AG09309 (cell line): ENCODE measurements around the gene TTLL4.

Experiments
- DNase-seq: peaks from one replicate; pipeline ENCODE4 v3.0.0-alpha.2; 2010; ENCODE audit warnings: low read depth
- H3K4me3 ChIP-seq: 2 replicates; pipeline ENCODE4 v1.5.1; 2011; ENCODE audit warnings: mild to moderate bottlenecking, low read depth, low read length, moderate library complexity; ENCODE audit not compliant: control insufficient read depth
- CTCF ChIP-seq: IDR thresholded peaks from 2 replicates; pipeline ENCODE4 v1.5.1; 2011; ENCODE audit warnings: mild to moderate bottlenecking, low read depth, low read length, inconsistent platforms; ENCODE audit not compliant: insufficient read depth, control insufficient read depth; ENCODE audit errors: missing control alignments

TTLL4 gene

GRCh38 chr2:218729640-218730039, 19.0 kb downstream of the TTLL4 start:
- TF ChIP-seq CTCF: no peak
- H3K4me3 ChIP-seq: no peak overlapping the region
- DNase-seq: no peak

DNA sequence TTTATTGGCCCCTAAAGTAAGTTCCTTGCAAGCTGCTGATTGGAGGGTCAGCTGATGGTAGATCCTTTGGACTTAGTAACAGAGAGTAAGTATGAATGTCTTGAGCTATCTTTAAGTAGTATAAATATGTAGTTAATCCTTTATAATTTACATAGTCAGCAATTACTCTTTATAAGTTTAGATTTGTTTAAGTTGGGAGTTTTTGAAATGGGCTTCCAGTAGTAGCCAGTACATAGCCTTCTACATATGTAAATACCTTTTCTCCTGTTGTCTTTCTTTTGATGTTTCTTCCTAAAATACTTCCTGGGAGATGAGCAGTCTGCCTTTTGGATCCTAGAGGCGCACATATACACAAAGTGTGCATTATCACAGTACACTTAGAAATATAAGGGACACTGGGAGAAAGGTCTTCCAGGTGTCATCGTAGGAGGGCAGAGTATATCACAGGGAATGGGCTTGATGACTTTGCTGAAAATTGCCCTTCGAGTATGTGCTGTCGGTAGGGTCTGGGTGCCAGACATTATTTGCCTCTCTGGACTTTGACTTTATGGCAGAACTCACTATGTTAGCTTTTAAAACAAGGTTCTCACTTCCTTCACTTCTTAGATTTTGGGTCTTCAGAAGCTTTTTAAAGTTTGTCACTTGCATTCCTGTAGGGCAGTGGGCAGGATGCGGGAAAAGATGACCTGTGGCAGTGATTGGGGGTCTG, 21.6 kb downstream of the TTLL4 start:
- no peak for TF ChIP-seq CTCF
- no peak for DNase-seq
- no peak overlapping the region for H3K4me3 ChIP-seq

DNA sequence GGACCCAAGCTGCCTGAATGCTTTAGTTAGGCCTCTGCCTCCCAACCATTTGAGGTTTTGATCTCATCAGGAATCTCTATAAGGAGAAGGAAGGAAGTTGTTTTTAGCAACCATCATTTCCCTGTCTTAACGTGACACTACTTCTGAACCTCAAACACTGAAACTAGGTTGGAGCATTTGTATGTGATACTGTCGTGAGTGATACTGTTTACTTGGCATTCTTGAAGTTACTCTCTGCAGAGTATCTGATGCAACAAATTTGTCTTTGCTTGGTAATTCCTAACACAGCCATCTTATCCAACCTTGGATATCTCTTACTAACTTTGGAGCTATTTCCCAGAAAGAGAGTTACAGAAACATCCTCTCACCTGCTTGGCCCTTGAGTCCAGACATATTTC, 22.1 kb downstream of the TTLL4 start:
- DNase-seq: no peak
- H3K4me3 ChIP-seq: no peak overlapping the region

DNA sequence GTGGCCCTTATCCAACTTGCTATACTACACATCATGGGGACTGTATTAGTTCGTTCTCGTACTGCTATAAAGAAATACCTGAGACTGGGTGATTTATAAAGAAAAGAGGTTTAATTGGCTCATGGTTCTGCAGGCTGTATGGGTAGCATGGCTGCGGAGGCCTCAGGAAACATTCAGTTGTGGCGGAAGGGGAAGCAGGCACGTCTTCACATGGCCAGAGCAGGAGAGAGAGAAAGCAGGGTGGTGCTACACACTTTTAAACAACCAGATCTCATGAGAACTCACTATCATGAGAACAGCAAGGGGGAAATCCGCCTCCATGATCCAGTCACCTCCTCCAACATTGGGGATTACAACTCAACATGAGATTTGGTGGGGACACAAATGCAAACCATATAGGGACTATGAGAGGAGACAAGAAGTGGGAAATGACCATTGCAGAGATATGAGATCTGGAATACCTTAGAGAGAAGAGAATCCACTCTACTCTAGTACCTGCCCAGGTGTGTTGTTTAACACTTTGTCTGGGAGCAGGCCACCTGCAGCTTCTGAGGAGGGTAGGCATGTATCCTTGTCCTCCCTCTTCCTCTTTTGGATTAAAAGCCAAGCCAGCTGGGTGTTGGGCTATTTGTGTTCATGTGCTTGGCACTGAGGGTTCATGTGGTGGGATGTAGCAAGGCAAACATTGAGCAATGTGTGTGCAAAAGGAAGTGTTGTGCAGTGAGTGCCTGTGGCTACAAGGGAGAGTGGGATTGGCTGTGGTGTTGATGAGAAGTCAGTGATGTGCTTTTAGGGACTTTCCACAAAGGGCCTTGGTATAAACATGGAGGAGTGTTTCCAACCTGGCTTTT, 22.8 kb downstream of the TTLL4 start:
- DNase-seq: peak; percentile 57
- no peak for TF ChIP-seq CTCF
- no peak overlapping the region for H3K4me3 ChIP-seq

More for the DNA sequence above, 22.1 kb downstream of the TTLL4 start:
- TF ChIP-seq CTCF: no peak

DNA sequence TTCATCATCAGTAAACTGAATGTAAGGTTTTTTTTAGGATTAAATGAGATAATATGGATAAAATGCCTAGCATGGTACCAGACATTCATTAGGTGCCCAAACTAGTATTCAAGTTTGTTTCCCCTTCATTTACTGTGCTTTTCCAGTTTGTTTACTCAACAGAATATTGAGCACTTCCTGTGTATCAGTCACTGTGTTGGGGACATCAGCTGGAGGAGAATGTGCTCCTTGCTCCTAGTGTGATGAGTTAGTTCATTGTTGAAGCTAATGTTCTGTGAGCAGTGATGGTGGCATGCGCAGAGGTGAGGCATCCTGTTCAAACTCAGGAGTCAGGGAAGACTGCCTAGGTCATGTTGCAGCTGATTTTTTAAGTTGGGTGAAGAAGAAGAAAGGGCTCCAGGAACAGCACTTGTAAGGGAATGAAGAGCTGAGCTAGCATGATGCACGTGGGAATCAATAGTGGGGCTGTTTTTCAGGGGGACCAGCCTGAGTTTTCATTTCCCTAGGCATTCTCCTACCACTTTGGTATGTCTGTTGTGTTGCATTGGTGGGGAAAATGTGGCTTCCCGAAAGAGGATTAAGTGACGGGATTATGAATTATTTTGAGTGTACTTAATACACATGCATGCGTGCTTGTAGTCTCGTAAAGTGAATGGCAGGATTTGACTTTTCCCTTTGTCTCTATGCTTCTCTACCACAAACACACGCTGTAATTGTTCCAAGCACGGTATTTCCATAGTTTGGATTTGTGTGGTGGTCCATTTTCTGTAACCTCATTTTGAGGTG, 23.7 kb downstream of the TTLL4 start:
- no peak for TF ChIP-seq CTCF
- H3K4me3 ChIP-seq: no peak overlapping the region
- no peak for DNase-seq

GRCh38 chr2:218736531-218736930, 25.9 kb downstream of the TTLL4 start:
- H3K4me3 ChIP-seq: no peak overlapping the region
- TF ChIP-seq CTCF: no peak
- DNase-seq: no peak
